HG03095 (cell line): ENCODE measurements around the gene GPD1L.
A peak's percentile ranks its signal among the peaks of the same experiment; 100 is the strongest.
"Not testable (repeated sequence)": the region's sequence is repeated elsewhere in the genome, so short reads cannot be mapped to it uniquely, and the experiment has no call there.

Experiments
- ATAC-seq: cut with Tn5 transposase; IDR thresholded peaks from one replicate; pipeline ENCODE4 v1.9.1; 2021; ENCODE audit warnings: moderate library complexity; ENCODE audit not compliant: unreplicated experiment

GPD1L gene

DNA sequence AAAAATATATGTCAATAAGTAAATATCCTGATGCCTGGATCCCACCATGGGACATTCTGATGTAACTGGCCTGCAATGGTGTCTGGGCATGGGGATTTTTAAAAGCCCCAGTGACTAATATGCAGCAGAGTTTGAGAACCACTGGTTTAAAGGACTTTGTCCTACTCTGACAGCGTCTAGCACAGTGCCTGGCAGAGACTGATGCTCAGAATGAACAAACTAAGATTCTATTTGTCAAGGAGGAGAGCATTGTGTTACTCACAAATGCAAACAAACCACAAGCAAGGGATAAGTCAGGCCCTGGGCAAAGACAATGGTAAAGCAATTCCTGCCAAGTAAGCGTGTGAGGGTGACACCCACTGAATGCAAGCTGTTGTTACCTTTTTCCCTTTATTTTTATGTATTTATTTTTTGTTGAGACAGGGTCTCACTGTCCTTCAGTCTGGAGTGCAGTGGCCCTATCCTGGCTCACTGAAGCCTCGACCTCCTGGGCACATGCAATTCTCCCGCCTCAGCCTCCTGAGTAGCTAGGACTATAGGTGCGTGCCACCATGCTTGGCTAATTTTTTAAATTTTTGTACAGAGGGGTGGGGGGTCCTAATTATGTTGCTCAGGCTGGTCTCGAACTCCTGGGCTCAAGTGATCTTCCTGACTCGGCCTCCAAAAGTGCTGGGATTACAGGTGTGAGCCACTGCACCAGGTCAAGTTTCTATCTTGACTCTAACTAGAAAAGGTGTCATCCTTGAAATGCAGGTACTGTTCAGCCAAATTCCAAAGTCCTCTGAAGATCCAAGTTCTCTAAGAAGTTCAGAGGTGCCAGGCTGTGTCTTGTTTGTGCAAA lies 909 bp upstream of the GPD1L start:
- ATAC-seq, result no peak

DNA sequence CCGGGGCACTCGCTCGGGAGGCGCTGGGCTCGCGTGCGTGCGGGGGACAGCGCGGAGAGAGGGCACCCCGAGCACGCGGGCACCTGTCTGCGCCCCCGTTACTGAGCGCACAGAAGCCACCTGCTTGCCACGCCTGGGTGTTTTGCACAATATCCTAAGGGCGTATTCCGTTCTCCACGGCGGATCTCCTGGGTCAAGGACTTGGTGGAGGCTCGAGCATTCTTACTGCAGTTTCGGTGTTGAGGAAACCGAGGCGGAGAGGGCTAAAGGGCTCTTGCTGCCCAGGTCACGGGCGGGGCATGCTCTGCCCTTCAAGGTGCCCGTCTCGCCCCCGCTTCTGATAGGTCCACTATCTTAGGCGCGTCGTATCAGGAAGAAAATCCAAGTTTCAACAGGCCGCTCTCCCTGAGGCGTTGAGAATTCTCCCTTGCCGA lies 526 bp downstream of the GPD1L start:
- peak; percentile 18 for ATAC-seq

DNA sequence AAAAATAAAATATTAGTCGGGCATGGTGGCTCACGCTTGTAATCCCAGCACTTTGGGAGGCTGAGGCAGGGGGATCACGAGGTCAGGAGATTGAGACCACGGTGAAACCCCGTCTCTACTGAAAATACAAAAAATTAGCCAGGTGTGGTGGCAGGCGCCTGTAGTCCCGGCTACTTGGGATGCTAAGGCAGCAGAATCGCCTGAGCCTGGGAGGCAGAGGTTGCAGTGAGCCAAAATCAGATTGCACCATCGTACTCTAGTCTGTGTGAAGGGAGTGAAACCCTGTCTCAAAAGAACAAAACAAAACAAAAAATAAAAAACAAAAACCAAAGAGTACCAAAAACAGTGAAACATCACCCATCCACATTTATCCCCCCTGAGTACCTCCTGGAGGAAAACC lies 1.8 kb downstream of the GPD1L start:
- not testable (repeated sequence) for ATAC-seq

DNA sequence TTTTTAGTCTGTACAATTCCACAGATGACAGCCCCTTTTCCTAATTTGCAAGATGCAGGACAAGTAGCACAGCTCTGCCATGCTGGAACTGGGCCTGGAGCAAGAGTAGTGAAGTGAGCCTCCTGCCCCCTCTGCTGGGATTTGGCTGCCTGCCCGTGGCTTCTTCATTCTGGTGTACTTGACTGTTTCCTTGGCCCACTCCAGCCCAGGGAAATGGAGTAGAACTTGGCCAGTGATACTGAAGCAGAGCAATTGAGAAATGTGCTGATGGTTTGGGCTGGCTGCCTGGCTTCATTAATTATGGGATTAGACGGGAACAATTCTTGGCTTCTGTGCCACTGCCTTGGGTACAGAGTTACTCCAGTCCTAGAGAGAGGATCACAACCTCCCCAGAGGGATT lies 2.8 kb downstream of the GPD1L start:
- ATAC-seq, result no peak

DNA sequence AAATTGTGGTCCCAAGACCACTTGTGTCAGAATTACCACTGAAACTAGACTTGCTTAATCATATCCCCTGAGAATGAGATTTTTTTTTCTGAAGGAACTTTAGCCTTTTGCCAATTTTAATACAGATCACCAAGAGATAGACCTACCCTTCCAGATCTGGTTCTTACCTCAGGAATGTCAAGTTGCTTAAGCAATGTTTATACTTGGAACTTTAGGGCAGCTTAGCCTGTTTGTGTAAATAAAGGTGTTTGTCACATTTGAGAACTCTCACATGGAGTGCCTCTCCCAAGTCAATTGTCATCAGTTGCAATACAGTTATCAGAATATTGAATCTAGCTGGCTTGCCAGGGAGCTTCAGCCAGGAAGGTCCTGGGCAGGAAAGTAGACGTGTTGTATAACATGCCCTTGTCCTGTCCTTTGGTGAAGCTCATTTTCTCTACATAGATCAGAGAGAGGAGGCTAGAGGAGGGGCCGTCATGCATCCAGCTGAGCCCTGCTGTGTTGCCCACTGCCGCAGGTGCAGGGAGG lies 3.9 kb downstream of the GPD1L start:
- ATAC-seq, result no peak

DNA sequence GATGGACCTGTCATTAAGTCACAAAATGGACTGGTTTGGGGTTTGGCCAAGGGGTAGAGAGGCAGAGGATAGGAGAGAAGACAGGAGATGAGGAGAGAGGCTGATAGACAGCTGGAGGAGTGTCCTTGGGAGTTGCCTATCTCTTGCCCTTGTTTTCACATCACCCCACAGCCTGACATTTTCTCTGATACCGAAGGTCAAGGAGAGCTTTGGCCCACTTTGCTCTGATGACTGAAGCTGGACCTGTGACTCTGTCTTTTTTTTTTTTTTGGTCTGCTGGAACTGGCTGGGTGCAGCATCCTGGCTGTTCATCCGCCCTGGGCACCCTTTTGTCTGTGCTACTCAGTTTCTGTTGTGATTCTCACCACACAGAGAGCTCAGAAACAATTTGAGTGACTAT lies 5.1 kb downstream of the GPD1L start:
- no peak for ATAC-seq

DNA sequence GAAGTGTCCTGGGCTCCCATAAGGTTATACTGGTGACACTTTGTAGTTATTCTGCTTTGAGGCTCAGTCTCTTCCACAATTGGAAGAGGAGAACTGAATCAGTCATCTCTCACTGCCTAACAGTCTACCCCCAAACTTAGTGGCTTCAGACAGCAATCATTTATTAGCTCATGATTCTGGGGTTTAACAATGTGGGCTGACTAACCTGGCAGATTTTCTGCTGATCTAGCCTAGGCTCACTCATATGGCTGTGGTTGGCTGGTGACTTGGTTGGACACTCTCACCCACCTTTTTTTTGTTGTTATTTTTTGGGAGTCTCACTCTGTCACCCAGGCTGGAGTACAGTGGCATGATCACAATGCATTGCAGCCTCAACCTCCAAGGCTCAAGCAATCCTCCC lies 7.1 kb downstream of the GPD1L start:
- ATAC-seq, result no peak

DNA sequence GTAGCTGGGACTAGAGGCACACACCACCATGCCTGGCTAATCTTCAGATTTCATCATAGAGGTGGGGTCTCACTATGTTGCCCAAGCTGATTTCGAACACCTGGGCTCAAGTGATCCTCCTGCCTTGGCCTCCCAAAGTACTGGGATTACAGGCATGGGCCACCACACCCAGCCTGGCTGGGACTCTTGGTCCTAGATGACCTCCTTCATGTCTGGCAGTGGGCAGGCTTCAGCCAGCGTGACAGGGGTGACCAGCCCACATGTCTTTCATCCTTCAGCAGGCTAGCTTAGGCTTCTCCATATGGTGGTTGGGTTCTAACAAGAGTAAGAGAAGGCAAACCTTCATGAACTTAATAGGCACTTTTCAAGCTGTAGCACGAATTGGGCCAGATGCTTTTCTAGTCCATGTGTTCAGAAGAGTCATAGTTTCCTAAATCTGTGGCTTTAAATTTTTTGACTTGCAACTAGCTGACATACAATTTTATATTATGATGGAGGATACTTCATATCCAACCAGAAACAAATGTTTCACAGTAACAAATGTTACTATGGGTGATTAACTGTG lies 7.6 kb downstream of the GPD1L start:
- no peak for ATAC-seq

DNA sequence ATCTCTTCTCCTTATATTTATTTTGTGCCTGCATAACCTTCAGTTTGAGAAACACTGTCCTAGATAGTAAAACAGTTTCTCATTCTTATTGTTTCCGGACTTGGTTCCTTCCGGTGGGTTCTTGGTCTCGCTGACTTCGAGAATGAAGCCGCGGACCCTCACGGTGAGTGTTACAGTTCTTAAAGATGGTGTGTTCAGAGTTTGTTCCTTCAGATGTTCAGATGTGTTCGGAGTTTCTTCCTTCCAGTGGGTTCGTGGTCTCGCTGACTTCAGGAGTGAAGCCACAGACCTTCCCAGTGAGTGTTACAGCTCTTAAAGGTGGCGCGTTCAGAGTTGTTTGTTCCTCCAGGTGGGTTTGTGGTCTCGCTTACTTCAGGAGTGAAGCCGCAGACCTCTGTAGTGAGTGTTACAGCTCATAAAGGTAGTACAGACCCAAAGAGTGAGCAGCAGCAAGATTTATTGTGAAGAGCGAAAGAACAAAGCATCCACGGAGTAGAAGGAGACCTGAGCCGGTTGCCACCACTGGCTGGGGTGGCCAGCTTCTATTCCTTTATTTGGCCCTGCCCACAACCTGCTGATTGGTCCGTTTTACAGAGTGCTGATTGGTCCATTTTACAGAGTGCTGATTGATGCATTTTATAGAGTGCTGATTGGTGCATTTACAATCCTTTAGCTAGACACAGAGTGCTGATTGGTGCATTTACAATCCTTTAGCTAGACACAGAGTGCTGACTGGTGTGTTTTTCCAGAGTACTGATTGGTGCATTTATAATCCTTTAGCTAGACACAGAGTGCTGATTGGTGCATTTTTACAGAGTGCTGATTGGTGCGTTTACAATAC lies 8.3 kb downstream of the GPD1L start:
- ATAC-seq, result not testable (repeated sequence)

DNA sequence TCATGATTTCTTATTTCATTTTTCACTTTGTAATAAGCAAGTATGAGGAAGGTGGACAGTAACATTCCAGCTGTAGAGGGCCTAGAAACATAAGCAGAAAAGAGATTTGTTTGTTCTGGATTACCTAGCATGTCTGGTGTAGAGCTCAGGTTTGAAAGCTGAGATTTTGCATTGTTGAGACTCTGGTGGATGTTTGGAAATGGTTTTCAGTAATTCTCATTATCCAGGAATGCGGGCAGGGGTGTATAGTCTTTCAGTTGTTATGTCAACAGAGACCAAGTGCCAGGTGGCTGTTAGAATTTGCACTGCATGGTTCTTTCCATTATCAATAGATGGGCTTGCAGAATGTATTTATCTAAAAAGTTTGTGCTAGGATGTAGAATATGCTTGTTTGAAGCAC lies 10.9 kb downstream of the GPD1L start:
- ATAC-seq, result no peak

DNA sequence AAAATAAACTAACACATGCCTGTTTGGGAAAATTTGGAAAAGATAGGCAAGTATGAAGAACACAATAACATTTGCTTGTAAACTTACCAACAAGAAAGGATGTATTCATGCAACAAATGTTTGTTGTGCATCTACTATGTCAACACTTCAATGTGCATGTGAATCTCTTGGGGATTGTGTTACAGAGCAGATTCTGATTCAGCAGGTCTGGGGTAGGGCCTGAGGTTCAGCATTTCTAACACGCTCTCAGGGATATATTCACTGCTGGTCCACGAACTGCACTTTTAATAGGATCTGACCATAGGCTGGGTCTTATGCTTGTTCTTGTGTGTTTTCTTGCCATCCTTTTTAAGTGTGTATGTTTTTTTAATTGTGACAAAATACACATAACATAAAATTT lies 11.8 kb downstream of the GPD1L start:
- ATAC-seq, result no peak

DNA sequence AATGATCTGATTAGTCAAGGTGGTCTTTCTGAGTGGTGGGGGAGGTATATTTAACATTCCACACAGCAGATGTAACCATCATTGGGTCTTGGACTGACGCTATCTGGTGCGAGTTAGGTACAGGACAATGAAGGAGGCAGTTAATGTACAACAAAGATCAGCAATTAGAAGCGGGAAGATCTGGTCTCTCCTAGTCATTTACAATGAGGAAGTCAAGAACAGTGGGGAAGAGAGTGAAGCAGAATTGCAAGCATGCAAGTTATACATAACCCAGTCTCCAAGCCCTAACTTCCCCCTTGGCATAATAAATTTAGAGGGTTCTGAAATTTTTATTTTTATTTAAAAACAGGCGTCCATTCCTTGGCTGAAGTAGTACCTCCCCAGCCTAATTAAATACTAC lies 14.1 kb downstream of the GPD1L start:
- ATAC-seq, result no peak

DNA sequence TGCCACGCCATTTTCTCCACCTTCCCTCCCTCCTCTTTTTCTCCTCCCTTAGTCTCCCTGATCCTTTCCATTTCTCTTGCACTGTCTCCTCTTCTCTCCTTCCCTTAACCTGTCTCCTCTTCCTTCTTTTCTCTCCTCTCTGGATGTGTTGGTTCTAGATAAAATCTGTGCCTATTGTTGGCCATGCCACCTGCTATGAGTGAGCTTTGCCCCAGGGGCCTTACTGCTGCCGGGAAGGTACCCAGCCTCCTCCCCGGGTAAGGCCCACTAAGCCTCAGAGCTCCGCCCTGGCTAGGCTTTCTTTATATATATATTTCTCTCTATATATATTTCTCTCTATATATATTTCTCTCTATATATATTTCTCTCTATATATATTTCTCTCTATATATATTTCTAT lies 14.7 kb downstream of the GPD1L start:
- no peak for ATAC-seq

DNA sequence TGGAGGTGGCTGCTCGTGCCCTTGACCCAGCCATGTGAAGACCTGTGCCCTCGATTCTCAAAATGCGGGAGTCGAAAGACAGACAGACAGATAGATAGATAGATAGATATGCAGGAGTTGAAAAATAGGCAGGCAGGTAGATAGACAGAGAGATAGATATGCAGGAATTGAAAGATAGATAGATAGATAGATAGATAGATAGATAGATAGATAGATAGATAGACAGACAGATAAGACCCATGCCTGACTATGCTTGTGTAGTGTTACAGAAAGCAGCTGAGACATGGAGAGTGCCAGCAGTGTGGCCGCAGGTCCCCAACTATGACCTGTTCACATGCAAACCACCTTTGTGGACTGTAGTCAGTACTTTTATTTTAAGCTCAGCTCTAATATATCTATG lies 17.2 kb downstream of the GPD1L start:
- no peak for ATAC-seq

DNA sequence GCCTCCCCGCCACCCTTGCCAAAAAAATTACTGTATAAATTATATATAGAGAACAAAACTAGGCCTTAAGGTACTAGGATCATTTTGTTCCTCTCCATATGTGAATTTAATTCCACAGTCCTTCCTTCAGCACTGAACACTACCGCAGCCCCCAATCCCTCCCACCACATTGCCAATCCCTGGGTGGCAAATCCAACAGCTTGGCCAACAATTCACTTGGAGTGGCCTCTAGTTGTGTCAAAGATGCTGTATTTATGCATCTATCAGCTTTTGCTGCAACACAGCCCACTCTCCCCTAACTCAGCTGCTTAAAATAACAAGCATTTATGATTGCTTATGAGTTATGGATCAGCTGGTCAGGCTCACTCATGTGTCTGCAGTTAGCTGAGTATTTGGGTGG lies 18.6 kb downstream of the GPD1L start:
- ATAC-seq, result no peak

DNA sequence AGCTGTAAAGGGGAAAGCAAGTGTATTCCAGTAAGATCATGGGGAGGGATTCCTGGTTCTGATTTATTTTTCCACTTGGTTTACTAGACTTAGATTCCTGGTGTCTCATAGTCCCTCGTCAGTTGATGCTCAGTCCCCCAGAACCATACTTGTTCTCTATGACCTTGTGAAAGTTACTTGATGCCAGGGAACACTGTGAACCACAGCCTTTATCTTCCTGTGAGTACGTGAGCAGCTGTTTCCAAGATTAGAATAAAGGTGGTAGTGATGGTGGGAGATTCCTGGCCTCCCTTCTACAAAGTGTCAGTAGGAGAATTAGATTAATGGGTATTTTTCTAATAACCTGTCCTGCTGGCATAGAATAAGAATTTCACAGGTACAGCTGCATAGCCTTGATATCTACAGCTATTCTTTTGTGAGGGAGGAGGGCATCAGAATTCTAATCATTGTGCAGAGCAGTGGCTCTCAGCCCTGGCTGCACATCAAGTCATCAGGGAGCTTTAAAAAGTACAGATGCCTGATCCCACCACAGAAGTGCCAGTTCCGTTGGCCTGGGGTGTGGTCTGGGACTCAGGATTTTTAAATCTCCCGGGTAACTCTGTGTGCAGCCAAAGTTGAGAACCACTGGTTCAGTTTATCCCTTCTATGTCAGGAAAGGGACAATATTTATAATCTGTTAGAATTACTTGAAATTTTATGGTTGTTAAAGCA lies 20.0 kb downstream of the GPD1L start:
- no peak for ATAC-seq

DNA sequence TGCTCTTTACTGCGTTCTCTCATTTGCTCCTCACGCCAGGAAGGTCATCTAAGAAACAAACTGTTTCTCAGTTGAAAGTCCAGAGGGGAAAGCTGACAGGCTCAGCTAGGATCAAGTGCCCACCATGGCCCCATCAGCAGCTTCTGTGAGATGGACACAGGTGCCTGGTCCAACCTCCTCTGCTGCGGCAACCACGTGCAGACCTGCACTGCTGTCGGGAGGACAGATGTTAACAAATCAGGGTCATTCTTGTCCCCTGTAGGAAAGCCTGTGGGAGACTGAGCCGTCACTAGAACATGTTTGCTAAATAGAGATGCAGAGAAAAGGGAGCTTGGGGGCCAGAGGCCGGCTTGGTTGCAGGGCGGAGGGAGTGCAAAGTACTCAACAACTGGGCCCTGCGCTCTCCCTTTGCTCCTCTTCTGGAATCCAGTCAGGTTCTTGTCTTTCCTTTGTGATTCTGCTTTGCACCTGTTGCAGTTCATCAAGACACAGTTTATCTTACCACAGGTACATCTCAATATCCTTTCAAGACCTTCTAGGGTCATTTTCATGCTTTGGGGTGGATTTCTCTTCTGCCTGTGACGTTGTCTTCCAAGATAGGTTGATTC lies 20.9 kb downstream of the GPD1L start:
- ATAC-seq, result no peak

DNA sequence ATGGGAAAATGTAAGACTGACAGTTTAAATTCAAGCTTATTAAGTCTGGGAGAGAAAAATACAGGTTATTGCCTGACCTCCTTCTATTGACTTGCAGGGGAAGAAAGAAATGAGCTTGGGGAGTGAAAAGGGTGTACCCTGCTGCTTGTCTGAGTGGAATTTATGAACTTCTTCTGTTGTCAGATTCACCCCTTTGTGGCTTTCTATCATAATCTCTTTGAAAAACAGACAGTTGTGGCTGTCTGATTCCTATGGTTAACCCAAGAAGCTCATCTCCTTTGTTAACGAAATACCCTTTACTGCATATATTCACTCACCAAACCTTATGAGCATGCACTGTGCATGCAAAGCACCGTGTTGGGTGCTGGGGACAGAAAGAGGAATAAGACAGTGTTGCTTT lies 22.5 kb downstream of the GPD1L start:
- ATAC-seq, result no peak

DNA sequence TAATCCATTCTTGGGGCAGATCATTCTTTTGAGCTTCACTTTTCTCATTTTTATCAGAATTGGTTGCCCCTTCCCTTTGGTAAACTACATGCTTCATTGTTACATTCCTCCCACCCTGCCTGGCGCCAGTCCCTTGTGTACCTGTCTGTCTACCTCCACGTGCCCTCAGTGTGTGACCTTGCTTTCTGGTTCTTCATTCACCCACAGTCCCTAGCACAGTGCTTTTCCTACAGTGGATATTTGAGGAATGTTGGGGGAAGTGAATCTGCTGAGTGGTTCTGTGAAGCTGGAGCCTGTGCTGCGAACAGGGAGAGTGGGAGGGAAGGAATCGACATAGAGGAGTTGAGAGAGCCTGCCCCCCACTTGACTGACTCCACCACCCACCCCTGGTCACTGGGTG lies 23.4 kb downstream of the GPD1L start:
- no peak for ATAC-seq

DNA sequence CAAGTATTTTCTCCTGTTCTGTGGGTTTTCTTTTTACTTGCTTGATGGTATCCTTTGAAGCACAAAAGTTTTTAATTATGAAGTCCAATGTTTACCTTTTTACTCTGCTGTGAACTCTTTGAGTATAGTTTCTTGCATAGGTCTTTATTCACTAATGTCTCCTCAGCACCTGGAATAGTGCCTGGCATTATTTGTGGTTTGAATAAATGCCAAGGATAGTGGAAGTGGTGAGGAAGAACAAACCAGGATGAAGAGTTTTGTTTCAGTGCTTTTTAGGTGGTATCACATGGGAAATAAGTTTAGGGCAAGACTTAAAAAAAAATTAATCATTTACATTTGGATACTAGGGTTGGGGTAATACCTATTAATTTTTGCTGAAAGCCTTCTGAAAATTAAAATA lies 25.7 kb downstream of the GPD1L start:
- no peak for ATAC-seq

DNA sequence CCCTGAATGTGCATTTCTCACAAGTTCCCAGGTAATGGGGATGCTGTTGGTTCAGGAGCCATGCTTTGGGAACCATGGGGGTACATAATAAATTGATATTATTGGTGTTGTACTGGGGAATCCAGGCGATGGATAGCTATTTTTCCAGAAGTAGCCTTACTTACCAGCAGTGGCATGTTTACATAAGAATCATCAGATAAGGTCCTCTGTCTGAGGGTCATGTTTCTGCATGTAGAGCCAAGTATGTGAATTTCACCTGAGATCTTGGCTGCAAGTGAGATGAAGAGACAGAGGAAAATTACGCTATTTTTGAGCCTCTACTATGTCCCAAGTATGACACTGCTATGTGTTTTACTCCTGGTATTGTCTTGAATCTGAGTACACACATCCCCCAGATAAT lies 26.3 kb downstream of the GPD1L start:
- no peak for ATAC-seq
